Renal cortical epithelial cell (primary cell): ENCODE results near the gene DIAPH2. TPM values are rescaled to one million over a fixed set of nuclear protein-coding genes. Genes with fewer than 3 reads are reported as not detected.
A peak's percentile ranks its signal among the peaks of the same experiment; 100 is the strongest.
"Not testable (repeated sequence)": the region's sequence is repeated elsewhere in the genome, so short reads cannot be mapped to it uniquely, and the experiment has no call there.

ENCODE experiments used
- DNase-seq: peaks from one replicate; pipeline ENCODE4 v3.0.0-alpha.2; 2011; ENCODE audit warnings: low read depth
- total RNA-seq: library from RNA; depleted of rRNA; stranded (reverse); fragments of >200 nt; gene quantifications from 2 replicates; pipeline ENCODE4 v1.2.3, GENCODE V29; 2014

DIAPH2 gene
- total RNA-seq, 1 donor from 2014 or later = 15.4 TPM

DNA sequence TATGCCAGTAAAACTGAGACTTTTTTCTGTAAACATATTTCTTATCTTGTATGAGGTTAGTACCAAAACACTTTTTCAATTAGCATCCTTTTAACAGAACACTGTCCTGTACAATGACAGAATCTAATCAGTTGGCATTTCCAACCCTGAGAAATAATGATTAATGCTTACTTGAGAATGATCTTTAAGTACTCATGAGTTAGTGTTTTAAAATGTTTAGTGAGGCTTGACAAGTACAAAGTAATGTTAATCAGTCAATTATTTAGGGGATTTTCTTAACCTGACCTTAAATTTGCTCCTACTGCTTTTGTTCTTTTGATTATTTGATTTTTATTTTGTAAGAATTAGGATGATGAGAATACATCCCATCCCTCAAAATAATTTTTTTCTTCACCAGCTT is 695.6 kb downstream of the DIAPH2 start:
- peak; percentile 70 for DNase-seq

DNA sequence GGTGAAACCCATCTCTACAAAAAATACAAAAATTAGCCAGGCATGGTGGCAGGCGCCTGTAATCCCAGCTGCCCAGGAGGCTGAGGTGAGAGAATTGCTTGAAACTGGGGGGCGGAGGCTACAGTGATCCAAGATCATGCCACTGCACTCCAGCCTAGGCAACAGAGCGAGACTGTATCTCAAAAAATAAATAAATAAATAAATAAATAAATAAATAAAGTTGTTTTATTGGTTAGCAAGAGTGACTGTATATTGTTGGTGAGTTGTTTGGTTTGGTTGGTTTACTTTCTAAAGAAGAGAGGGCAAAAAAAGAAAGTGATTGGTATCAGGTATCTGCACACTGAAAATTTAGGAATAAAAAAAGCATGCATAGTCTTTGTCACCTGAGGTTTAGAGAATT is 700.0 kb downstream of the DIAPH2 start:
- DNase-seq = no peak

DNA sequence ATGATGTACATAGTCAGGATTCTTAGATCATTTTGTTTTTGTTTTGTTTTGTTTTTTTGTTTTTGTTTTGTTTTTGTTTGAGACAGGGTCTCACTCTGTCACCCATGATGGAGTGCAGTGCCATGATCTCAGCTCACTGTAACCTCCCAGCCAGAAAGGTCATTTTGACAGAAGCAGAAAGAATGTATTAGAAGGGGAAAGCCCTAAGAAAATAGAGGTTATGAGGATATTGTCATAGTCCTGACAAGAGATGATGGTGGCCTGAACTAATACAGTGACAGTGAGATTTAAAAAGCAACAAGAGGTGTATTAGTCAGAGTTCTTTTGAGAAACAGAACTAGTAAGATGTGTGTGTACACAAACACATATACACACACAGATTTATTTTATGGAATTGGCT is 702.4 kb downstream of the DIAPH2 start:
- DNase-seq = no peak

DNA sequence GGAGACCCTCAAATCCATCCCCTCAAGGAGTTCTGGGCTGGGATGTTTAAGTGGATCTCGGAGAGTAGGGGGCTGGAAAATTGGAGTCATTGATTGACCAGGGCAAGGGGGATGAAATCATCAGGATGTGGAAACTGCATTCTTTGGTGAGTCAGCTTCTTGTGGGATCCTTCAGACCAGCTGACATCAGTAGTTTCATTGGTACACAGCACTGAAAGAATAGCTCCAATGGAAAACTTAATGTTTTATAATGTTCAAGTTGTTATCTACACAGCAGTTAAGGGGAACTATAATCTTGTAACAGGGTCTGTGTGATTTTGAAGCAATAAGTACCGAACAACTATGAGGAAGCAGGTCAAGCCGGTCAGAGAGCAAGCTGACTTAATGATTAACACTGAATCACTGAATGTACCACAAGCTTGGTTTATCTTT is 705.1 kb downstream of the DIAPH2 start:
- peak; percentile 93 for DNase-seq

DNA sequence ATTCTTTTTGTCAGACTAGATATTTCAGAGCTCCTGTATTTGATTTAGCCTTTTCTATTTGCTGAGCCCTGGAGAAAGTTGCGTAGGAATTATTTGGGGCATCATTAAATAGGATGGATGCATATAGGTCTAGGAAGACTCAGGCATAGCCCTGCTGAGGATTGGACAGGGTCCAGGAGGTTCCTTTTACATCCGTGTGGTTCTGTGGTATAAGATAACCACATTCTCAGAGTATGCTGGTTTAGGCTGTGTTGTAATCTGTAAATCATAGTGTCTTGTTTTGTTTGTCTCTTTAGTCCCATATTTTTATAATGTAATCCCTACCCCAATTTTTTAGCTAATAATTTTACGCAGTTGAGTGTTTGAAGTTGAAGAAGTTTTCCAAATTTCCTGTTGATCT is 712.7 kb downstream of the DIAPH2 start:
- no peak for DNase-seq

DNA sequence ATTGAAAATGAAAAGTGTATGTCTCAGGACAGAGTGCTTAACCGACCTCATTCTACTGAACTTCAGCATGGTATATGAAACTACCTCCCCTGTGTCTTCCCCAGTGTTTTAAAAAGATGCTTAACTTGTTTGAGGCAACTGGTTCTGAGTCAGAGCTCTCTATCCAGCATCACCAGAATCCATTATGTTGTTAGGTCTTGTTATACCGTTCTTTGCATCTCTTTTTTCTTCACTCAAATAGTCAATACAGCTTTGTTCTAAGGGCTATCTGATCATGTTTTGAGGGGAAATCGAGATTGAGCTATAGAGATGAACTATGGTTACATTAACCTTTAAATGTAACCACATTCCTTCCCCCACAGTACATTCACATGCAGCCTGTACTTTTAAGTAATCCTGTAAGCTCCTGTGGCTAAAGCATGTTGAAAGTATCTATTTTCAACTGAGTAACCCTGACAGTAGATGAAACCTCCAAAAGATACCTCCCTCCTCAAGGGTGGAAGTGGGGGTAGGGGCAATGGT is 713.4 kb downstream of the DIAPH2 start:
- no peak for DNase-seq

DNA sequence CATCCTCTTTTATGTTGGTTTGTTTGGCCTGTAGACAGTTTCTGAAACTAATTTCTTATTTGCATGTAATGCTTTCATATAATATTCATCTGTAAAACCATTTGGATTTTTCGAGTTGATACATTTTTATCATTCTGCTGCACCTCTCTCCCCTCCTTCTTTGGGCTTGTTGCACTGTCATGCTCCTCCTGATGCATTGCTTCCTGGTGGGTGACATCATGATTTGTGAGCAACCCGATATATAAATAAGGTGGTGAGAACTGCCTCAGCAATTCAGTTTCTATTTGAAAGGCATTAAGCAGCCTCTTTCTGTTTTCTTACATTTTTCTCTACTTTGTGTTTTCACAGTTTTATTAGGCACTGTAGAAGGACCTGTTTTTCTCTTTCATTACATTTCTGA is 714.8 kb downstream of the DIAPH2 start:
- DNase-seq = peak; percentile 55

DNA sequence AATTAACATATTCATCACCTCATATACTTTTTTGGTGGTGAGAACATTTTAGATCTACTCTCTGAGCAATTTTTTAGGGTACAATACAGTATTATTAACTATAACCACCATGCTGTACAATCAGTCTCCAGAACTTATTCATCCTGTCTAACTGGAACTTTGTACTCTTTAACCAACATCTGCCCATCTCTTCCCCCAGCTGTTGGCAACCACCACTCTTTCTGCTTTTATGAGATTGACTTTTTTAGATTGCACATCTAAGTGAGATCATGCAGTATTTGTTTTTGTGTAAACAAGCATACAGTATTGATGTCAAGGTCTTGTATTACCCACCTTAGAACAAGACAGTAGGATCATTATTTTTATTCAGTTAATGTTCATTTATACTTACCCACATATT is 715.9 kb downstream of the DIAPH2 start:
- DNase-seq = no peak

DNA sequence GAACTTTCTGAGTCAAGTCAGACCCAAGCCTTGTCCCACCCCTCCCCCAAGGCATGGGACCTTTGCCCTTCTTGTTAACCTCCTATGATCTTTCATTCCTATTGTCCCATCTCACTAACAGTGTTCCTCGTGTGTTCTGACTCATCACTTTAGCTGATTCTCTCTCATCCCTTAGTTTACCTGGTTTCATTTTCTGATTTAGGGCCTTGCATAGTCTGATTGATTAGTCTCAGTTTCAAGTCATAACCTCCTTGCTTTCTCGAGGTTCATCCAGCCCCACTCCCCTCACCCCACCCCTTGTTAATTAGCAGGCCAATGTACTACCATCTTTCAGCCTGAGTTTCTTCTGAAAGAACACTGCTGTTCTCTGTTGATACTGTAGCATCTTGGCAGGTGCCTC is 716.5 kb downstream of the DIAPH2 start:
- DNase-seq = peak; percentile 46

DNA sequence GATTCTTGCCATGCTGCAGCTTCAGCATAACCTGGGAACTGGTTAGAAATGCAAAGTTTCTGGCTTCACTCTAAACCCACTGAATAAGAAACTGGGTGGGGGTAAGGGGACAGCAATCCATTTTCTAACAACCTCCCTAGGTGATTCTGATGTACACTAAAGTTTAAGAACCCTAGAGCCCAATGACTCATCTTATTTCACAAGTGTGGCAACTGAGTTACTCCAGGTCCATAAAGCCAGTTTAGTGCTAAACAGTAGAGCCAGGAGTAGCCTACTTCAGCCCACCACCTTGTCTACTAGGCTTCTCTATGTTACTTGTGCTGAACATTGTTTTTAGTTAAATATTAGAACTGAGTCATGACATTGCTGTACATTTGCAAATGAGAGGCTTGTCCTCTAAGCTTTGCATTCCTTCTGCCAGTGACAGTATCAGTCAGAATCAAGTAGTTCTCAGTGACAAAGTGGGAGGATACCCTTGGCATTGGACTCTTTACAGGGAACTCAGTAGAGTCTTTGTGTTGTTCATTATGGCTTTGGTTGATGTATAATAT is 717.0 kb downstream of the DIAPH2 start:
- peak; percentile 48 for DNase-seq

DNA sequence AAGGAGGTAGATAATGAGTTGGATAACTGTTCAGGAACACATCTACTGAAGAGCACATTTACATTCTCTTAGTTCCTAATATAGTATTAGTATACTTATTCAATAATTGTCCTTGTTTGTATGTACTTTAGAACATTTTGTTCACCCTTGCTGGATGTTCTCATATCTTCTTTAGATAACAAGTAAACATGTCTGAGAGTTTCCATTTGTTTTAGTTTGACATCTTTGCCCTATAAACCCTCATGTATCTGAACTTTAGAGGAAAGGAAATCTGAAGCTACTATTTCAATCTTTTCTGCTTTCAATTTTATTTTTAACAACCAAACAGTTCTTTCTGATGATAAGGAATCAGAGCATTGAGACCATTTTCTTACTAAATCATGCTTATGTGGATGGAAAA is 717.7 kb downstream of the DIAPH2 start:
- DNase-seq = no peak

DNA sequence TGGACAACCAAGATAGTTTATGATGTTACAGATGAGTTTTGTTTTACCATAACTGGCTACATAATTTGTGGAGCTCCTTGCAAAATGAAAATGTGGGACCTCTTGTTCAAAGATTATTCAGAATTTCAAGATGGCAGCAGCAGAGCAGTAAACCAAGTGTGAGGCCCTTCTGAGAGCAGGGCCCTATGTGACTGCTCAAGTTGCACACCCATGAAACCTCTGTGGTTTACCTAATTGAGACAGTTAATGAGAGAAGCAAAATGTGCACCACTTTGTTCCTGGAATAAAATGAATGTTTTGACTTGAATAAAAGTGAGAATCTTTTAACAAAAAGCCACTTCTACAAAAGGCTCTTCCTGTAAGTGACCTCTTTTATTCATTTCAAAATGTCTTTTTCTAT is 718.3 kb downstream of the DIAPH2 start:
- DNase-seq = no peak

DNA sequence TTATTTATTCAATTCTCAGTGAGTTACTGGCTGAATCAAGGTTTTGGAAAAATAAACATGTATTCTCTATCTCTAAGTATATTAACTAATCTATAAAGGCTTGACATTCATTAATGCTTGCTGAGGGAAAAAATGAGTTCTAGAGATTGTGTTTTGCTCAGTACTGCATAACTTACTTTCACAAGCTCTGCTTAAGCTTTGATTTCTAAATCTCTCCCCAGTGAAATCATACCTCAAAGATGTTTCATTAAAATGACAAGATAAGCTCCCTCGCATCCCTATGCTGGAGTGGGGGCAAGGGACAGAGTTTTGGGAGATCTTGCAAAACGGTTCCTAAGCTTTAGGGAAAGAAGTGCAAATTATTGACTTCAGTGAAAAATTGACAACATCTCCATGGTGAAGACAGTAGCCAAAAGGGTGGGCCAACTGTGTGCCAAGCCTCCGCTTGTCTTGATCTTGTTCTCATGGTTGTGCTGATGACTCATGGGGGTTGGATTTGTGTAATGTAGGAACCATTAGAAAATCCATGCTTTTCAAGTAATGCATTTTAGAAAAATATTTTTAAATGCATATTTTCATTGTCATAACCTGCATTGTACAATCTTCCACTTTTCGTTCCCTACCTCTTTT is 720.5 kb downstream of the DIAPH2 start:
- DNase-seq = no peak

DNA sequence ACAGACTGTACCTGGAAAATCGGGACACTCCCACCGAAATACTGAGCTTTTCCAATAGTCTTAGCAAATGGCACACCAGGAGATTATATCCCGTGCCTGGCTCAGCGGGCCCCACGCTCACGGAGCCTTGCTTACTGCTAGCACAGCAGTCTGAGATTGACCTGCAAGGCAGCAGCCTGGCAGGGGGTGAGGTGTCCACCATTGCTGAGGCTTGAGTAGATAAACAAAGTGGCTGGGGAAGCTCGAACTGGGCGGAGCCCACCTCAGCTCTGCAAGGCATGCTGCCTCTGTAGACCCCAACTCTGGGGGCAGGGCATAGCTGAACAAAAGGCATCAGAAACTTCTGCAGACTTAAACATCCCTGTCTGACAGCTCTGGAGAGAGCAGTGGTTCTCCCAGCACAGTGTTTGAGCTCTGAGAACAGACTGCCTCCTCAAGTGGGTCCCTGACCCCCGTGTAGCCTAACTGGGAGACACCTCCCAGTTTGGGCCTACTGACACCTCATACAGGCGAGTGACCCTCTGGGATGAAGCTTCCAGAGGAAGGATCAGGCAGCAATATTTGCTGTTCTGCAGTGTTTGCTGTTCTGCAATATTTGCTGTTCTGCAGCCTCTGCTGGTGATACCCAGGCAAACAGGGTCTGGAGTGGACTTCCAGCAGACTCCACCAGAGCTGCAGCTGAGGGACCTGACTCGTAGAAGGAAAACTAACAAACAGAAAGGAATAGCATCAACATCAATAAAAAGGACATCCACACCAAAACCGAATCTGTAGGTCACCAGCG is 725.2 kb downstream of the DIAPH2 start:
- not testable (repeated sequence) for DNase-seq

DNA sequence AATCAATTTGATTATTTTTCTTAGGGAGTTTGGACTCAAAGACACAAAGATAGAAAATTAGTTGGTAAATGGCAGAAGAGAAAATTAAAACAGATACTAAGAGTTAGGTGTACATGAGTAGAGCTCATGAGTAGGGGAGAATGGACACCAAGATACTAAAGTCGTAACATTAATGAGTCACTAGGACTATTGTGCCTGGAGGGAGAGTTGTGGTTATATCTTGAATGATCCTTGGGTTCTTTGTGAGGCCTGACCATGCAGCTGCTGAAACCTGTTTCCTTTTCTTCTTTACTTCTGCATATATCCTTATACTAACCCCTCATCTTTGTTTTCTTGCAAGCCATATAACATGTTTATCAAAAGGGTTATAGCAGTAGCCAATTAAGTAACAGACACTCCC is 731.8 kb downstream of the DIAPH2 start:
- no peak for DNase-seq

DNA sequence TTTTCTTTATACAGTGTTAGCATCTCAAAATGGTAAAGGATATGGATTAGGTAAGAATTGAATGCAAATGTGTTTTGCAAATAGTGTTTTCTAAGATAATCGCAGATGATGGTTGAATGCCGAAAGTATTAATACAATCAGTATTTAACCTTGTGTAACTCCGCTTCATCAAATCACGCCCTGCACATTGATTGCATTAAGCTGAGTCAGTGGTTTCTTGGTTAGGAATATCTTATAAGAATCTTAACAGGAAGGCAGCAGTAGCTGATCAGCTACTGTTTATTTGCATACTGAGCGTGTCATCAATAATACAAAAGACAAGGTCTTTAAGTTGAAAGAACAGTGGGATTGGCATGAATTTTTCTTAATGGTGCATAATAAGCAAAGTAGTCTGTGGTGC is 744.5 kb downstream of the DIAPH2 start:
- DNase-seq = no peak

DNA sequence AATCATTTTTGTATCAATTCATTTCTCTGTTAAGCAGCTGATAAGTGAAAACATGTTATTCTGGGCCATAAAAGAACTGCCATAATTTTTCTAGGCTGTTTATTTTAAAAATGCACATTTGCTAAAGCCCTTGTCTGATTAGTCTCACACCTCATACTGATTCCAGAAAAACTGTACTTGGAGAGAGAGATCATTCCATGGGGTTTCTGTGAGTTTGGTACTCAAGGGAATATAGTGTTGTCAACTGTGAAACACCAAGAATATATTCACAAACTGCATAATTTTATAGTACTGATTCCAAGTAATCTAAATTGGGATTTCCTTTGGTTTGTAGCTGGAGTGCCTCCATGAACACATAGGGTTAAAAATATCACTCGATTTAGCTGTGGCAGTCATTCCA is 746.6 kb downstream of the DIAPH2 start:
- DNase-seq = no peak

DNA sequence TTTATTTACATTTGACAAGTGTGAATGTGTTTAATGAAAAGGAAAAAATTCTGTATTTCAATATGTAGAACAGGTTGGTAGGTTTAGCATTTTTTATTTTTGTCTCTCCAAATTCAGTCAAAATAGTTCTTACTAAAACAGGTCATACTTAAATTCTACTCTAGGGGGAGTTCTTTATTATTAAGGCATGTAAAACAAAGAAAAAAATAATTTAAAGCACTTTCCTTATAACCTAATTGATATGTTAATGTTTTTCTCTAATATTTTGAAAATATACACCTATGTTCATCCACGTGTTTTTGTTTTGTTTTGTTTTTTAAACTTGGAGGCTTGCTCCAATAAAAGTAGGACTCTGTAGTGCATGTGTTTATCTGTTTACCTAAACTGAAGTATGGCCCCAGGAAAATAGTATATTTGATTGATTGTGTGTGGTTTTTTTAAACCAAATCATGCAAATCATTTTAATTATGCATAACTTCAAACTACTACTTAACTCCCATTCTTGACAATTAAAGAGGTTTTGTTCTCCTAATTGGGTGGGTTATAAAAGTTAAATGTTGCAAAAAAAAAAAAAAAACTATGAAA is 761.7 kb downstream of the DIAPH2 start:
- peak; percentile 22 for DNase-seq

DNA sequence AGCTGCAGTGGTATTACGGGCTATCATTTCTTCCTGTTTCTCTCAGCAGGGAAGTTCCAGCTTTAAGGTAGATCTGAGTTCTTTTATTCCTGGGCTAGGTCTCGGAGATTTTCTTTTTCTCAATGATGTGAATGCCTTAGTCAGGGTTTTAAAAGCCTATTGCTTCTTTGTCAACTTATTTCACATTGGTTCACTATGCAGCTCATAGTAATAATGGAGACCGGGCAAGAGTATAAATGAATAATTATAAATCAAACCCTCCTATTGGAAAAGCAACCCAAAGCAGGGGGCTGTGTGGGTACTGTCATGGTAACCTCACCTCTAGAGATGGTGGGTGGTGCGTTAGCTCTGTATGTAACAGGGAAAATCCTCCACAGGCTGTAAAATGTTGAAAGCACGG is 762.7 kb downstream of the DIAPH2 start:
- no peak for DNase-seq

DNA sequence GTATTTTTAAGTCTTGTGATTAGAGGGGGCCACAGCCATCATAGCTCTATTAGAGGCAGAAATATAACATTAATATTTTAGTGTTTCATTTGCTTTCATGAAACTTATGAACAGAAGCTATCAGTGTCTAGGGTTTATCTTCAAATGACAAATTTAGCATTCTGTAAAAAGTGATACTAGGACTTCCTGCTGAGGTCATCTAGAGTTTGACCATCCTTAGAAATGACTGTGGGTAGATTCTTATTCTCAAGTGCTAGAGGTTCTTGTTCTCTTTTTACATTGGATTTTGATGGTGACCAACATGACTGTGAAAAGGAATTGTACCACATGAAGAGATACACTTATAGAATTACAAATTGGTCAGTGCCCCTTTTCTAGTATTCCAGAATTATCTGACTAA is 767.6 kb downstream of the DIAPH2 start:
- no peak for DNase-seq

DNA sequence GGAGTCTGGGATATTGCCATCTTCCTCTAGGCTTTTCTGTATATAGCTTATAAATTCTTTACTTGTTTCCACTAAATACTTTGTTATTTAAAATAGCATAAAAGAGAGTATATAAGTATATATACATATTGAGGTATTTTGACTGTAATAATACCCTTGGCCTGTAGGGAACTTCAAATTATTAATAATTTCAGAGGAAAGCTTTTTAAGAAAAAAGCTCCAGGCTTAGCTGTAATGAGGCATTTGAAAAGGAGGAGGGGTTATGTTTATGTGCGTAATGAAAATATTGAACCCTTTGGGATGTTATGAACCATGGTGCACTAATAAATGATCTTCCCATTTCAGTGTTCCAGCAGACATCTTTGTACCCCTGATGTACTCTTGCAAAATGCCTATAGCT is 777.1 kb downstream of the DIAPH2 start:
- DNase-seq = no peak

DNA sequence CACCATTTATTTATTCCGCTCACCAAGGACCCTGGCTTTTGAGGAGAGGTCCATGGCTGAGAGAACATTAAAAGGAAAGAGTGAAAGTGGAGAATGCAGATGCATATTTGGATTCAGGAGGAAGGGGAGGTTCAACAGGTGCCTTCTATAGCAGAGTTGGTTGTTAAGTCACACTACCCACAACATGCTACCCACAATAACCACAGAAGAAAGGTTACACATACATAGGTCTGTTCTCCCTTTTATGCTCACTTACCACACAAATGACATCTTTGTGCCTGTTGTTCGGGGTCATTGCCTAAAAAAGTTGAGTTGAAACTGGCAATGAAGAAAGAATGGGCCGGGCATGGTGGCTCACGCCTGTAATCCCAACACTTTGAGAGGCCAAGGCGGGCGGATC is 786.4 kb downstream of the DIAPH2 start:
- no peak for DNase-seq

DNA sequence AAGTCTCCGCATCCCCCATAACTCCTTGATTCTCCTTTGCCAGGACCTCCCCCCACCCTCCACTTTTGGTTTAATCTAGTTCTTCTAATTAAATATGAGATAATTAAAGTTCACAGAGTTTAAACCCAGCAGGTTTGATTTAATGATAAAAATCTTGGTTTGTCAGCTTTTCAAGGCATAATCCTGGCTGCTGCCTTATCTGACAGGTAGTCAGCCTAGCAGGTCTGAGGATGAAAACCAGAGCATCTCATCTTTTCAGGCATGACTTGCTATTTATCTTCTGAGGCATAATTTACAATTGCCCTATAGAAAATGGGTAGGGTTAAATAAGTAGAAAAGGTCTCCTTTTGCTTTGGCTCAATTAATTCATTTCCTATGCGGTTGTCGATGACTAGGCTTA is 790.3 kb downstream of the DIAPH2 start:
- no peak for DNase-seq
